NCI-H82 (cell line): ENCODE measurements around the gene BCR.

Source experiments
- DNase-seq: peaks from one replicate; lab custom pipeline; 2025; lab: John Stamatoyannopoulos, UW

Gene BCR

GRCh38 chr22:23262518-23263332 is 82.4 kb downstream of the BCR start:
- no peak for DNase-seq

GRCh38 chr22:23263651-23264555 is 83.6 kb downstream of the BCR start:
- DNase-seq = no peak

- no peak for DNase-seq
Measured at GRCh38 chr22:23264610-23265367, 84.5 kb downstream of the BCR start.

GRCh38 chr22:23265368-23265700 is 85.0 kb downstream of the BCR start:
- no peak for DNase-seq

- DNase-seq = no peak
Measured at GRCh38 chr22:23266780-23267179, 86.5 kb downstream of the BCR start.

GRCh38 chr22:23267226-23268043 is 87.1 kb downstream of the BCR start:
- DNase-seq = no peak

- DNase-seq = no peak
Measured at GRCh38 chr22:23268139-23268712, 87.9 kb downstream of the BCR start.

- no peak for DNase-seq
Measured at GRCh38 chr22:23268877-23269276, 88.6 kb downstream of the BCR start.

- DNase-seq = no peak
Measured at GRCh38 chr22:23269441-23270211, 89.3 kb downstream of the BCR start.

- no peak for DNase-seq
Measured at GRCh38 chr22:23270212-23270733, 90.0 kb downstream of the BCR start.

- no peak for DNase-seq
Measured at GRCh38 chr22:23270798-23271596, 90.7 kb downstream of the BCR start.

- no peak for DNase-seq
Measured at GRCh38 chr22:23271597-23271908, 91.2 kb downstream of the BCR start.

- DNase-seq = no peak
Measured at GRCh38 chr22:23272371-23272770, 92.1 kb downstream of the BCR start.

GRCh38 chr22:23272834-23273233 is 92.5 kb downstream of the BCR start:
- no peak for DNase-seq

GRCh38 chr22:23273445-23274145 is 93.3 kb downstream of the BCR start:
- no peak for DNase-seq

- DNase-seq = no peak
Measured at GRCh38 chr22:23274146-23274526, 93.8 kb downstream of the BCR start.

GRCh38 chr22:23274891-23275694 is 94.8 kb downstream of the BCR start:
- DNase-seq = no peak

GRCh38 chr22:23275751-23276150 is 95.4 kb downstream of the BCR start:
- no peak for DNase-seq
